GM21423 (cell line): Measurements from ENCODE around the gene SNTA1.
"Not testable (repeated sequence)": the region's sequence is repeated elsewhere in the genome, so short reads cannot be mapped to it uniquely, and the experiment has no call there.

Experiments used
- ATAC-seq: cut with Tn5 transposase; IDR thresholded peaks from one replicate; pipeline ENCODE4 v1.9.1; 2021; ENCODE audit warnings: mild to moderate bottlenecking, moderate library complexity; ENCODE audit not compliant: unreplicated experiment

SNTA1 gene

DNA sequence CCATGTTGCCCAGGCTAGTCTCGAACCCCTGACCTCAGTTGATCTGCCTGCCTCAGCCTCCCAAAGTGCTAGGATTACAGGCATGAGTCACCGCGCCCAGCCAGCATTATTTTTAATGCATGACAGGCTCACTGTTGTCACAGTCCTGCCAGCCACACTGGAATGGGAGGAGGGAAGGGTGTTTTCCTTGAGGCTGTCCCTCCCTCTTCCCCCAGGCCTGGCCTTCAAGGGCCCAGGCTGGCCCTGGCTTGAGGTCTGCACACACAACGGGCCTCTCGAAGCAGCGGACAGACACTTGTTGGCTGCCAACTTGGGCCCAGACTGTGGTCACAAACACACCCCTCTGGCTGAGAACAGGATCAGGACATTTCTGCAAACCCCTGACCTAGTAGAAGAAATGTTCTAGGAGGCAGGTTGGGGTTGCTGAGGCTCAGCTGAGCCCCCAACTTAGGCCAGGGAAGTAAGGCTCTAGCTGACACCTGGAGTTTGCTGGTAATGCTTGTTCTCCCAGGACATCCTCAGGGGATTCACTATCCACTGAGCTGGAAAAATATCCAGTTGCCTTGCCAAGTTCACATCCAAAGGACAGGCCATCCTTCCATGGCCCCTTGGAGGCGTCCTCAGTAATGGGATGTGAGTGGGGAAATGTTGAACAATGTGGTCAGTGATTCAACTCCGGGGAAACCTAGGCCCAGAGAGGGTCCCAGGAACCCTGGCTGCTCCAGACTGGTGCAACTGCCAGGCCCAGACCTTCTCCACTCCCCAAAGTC lies 9.9 kb downstream of the SNTA1 start:
- no peak for ATAC-seq

DNA sequence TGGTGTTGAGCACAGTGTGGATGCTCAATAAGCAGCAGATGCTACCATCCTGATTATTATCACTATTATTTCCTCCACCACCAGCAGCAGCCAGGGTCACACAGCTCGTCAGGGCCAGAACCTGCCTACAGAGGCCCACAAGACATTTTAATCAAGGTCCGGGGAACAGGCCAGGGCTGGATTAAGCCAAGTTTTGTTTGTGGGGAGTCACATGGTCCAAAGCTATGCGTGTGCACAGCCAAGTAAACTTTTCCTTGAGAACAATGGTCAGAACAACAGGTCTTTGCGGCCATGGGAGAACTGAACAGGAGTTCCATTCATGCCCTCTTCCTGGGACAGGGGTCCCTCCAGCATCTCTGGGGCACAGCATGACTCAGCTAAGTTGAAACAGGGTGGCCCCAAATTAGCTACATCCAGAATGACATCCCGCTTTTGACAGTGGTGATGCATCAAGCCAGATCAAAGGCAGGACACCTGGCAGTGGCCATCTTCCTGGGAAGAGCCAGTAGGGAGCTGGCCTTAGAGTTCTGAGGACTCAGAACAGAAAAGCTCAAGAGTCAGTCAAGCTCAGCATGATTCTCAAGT lies 11.7 kb downstream of the SNTA1 start:
- ATAC-seq: no peak

DNA sequence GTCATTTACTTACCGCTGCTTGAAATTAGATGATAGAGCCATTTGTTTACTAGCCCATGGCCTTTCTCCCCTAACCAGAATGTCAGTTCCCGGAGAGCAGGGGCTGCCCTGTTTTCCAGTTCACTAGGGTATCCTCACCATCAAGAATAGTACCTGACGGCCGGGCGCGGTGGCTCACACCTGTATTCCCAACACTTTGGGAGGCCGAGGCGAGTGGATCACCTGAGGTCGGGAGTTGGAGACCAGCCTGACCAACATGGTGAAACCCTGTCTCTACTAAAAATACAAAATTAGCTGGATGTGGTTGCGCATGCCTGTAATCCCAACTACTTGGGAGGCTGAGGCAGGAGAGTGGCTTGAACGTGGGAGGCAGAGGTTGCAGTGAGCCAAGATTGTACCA lies 19.7 kb downstream of the SNTA1 start:
- not testable (repeated sequence) for ATAC-seq

DNA sequence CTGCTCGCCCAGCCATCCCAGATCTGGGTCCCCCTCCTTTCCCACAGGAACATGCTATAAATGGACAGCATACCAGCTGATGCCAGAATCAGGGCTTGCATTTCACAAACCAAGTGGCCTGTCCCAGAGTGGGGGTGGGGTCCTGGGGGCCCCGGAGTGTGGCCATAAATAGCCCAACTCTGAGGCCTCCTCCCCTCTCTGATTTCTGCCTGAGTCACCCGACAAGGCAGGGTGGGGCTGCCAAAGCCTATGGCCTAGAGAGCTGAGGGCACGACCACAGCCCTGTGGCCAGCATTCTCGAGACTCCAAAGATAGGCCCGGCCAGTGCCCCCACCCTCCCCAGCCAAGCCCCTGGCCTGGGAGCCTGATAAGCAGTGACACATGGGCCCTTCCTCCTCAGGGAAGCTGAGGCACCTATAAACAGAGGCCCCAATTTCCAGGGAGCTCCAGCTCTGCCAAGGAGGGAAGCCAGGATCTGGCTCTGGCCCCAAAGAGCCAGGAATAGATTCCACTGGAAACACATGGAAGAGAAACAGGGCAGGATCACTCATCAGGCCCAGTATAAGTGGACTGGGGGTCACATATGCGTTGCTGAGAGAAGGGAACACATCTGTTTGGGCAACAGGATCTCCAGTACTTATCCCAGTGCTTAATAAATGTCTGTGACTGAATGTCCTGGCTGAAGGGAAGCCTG lies 20.3 kb downstream of the SNTA1 start:
- ATAC-seq: no peak

DNA sequence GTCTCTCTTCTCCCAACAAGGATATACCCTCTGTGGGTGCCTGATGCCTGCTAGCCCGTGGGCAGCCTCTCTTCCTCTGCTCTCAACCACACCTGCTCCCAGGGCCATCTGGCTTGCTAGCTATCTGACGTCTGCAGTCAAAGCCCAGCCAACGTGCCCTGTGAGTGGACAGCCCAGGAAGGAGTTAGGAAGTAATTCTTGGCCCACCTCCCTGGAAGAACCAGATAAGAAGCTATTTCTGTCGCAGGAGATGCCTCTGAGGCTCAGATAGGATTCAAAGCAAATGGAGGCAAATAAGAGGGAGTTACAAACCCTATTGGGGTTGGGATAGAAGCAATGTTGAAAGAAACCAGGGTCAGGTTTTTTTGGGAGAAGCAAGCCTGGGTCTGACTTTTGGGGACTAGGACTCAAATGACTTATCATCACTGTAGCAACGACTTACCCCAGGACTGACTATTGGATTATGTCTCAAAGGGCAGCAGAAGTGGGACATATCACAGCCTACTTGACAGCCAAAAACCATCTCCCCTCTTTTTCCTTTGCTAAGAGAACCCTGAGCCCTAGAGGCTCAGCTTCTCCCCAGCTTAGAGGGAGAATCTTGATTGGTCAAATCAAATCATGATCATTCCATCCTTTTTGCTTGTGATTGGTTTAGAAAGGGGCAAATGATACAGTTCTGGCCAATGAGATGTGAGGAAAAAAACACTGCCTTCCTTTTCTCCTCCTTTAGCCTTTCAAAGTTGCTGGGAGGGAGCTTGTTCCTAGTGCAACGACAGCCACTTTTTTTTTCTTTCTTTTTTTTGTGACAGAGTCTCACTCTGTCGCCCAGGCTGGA lies 24.2 kb downstream of the SNTA1 start:
- no peak for ATAC-seq

DNA sequence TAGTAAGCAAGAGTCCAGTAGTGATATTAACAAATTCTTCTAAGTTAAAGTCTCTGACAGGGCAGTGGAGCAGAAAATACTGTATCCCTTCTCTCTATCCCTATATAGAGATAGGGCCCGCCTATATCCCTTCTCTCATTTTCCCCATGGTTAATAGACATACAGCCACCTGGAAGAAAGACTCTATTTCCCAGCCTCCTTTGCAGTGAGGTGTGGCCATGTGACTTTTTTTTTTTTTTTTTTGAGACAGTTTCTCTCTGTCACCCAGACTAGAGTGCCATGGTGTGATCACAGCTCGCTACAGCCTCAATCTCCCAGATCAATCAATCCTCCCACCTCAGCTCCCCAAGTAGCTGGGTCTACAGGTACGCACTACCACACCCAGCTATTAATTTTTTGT lies 25.5 kb downstream of the SNTA1 start:
- ATAC-seq: no peak

DNA sequence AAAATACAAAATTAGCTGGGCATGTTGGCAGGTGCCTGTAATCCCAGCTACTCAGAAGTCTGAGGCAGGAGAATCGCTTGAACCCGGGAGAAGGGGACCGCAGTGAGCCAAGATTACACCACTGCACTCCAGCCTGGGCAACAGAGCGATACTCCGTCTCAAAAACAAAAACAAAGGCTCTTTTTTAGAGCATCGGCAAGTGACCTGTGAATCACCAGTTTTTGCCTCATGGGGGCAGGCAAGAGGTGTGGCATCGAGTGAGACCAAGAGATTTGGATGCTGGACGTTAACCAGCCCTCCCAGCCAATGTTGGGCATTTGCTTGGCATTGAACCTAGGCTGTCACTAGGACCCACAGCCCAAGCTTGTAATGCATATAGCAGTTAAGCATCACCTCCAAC lies 27.6 kb downstream of the SNTA1 start:
- ATAC-seq: no peak

DNA sequence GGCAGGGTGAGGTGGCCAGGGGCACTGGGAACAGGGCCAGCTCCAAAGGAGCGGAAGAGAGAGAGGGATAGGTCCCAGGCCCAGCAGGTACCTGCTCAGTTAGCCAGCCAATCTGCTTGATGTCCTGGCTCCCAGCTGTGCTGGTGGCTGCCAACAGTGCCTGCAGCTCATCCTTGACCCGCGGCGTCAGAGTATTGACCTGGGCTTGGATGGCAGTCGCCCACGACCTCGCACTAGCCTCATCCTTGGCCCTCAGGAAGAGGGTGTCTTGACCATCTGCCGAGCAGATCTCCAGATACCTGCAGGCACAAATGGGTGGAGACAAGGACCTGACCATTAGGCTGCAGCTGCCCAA lies 31.1 kb downstream of the SNTA1 start:
- no peak for ATAC-seq

DNA sequence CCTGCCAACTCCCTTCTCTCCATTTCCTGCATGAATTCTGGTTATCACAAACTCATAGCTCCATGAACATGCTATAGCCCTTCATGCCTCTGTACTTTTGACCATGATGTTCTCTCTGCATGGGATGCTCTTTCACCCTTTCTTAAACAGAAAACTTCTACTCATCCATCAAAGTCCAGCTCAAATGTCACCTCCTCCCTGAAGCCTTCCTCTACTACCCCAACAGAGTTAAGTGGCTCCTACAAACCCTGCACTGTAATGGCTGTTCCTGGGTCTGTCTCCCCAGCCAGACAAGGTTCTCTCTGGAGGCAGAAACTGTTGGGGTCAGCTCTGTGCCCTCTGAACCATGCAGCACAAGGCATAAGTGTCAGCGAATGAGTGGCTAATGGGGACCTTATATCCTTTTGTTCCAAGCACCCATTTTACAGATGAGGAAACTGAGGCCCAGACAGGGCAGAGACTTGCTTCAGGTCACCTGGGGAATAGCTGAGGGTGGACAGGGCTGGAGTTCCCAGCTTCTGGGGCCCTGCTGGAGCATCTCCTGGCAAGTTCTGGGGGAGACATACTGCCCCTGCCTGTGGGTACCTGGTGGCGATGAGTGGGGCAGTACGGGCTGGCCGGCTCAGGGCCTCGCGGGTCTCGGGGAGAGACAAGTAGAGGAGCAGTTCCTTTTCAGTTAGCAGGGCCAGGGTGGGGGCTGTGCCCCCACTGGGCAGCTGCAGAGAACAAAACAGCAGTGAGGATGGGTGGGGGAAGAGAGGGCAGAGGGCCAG lies 31.7 kb downstream of the SNTA1 start:
- ATAC-seq: no peak

DNA sequence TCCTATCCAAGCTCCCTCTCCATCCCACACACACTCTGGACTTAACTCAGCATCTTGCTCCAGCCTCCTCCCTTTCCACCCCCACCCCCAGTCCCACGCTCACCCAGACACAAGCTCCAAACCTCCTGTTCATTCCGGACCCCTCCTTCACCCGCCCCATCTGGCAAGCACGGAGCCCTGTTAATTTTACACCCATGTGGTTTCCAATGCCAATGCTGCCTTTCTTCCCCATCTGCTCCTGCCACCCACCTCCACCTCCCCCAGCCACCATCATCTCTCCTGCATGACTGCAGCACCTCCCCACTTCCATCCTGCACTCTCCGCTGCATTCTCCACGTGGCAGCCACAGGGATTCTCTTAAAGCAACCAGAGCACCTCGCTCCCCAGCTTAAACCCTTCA lies 32.3 kb downstream of the SNTA1 start:
- no peak for ATAC-seq

DNA sequence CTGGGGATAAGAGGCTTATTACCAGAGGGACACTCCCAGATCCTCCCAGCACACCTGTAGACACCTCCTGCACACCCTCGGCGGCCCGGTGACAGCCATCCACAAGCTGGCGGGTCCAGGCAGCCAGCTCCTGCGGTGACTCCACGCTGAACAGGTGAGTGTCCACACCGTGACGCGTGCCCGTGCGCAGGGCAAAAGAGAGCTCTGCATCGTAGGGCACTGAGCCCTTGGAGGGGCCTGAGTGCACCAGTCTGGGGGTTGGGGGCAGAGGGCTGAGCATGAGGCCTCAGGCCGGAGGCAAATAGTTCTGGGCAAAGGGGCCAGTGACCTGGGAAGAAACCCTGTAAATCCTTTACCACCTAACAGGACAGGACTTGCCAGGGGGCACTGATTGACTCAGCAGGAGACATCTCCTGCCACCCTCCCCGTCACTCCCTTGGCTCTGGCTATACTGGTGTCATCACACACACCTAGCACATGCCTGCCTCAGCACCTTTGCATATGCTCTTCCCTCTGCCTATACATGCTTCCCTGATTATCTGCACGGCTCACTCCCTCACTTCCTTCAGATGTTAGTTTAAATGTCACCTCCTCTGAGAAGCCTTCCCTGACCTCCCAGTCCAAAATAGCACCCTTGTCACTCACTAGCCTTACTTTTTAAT lies 33.4 kb downstream of the SNTA1 start:
- ATAC-seq: no peak

DNA sequence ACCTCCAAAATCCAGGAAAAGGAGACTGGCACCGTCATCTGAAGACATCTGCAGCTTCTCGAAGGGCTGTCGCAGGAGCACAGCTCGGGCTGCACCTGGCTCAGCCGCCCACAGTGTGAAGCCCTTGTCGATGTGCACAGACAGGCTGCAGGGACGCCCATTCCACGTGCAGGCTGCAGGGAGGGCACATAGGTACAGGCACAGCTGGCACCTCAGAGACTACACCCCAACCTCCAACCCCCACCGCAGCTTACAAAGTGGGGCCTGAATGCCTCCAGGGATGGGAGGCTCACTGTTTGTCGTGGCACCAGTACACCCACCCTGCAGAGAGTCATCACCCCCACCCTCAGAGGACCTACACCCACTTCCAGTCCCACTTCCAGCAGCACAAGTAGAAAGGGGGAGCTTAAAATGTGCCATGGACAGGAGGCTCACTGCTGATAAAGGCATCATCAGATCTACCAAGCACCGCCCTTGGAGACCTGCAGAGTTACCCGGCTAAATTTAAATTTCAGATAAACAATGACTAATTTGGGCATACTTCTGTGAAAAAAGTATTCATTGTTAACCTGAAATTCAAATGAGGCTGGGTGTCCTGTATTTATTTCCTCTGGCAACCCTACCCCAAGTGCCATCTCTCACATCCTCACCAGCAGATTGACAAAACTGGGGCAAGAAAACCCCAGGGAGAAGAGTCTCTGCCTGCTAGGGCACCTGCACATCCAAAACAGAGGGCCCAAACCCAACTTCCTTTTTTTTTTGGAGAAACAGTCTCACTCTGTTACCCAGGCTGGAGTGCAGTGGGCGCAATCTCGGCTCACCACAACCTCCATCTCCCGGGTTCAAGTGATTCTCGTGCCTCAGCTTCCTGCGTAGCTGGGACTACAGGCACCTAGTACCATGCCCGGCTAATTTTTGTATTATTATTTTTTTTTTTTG lies 34.6 kb downstream of the SNTA1 start:
- peak; percentile 51 for ATAC-seq

DNA sequence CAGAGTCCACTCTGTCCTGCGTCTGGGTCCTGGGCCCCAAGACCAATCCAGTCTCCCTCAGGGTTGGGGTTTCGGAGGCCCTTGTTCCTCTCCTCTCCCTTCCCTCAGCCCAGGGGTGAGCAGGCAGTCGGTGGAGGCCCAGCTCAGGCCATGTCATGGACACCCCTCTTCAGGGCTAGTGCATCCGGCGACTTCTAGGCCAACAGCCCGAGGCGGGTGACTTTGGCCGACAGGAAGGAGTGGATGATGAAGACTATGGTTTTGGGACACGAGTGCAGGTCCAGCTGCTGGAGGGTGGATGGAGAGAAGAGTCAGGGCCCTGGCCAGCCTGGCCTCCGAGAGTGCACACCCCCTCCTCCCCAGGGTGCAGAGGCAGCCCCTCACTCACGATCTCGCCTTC lies 35.2 kb downstream of the SNTA1 start:
- no peak for ATAC-seq

DNA sequence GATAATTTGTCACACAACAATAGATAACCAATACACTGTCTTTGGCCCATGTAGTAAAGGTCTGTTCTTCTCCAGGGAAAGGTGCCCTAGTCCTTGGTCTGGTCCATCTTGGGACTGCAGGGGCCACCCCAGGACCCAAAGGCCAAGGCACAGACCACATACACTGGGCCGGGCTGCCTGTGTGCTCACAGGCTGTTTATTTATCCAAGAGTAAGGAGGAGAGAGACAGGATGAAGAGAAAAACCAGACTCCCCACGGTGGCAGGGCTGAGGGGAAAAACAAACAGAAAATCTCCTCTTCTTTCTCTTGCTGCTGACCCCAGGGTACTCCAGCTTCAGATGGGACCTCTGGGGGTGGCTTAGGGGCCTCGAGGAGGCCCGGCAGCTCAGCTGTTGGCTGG lies 35.8 kb downstream of the SNTA1 start:
- no peak for ATAC-seq

DNA sequence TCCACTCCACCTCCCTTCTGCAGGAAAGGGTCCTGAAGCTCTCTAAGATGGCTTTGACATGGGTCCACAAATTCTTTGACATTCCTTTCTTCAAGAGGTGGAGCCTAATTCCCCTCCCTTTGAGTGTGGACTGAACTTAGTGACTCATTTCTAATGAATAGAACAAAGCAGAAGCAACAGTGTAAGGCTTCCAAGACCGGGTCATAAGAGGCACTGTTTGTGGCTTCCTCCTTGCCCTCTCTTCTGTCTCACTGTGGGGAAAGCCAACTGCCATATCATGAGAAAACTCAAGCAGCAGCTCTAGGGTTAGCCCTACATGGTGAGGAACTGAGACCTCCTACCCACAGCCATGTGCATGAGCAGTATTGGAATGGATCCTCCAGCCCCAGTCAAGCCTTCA lies 36.3 kb downstream of the SNTA1 start:
- no peak for ATAC-seq

DNA sequence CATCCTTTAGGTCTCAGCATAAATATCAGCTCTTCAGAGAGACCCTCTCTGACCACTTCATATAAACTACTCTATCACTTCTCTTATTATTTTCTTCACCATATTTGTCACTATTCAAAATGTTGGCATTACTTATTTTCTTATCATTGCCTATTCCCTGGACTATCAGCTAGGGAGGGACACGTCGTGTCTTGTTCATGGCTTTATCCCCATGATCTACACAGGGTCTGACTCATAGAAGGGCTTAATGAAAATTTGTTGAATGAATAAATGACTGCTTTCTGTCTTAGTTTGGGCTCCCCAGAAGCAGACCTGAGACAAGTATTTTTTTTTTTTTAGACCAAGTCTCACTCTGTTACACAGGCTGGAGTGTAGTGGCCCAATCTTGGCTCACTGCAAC lies 39.3 kb downstream of the SNTA1 start:
- ATAC-seq: no peak

DNA sequence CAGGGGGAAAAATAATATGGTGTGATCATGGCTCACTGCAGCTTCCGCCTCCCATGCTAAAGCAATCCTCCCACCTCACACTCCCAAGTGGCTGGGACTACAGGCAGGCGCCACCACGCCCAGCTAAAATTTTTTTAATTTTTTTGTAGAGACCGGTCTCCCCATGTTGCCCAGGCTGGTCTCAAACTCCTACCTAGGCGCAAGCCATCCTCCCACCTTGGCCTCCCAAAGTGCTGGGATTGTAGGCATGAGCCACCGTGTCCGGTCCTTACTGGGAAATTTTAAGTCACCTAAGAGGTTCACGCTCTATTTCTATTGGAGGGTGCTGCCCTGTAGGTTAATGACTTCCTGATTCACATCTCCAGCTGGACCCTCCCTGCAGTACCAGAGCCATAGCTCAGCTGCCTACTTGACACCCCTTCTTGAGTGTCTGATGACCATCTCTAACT lies 41.6 kb downstream of the SNTA1 start:
- no peak for ATAC-seq

DNA sequence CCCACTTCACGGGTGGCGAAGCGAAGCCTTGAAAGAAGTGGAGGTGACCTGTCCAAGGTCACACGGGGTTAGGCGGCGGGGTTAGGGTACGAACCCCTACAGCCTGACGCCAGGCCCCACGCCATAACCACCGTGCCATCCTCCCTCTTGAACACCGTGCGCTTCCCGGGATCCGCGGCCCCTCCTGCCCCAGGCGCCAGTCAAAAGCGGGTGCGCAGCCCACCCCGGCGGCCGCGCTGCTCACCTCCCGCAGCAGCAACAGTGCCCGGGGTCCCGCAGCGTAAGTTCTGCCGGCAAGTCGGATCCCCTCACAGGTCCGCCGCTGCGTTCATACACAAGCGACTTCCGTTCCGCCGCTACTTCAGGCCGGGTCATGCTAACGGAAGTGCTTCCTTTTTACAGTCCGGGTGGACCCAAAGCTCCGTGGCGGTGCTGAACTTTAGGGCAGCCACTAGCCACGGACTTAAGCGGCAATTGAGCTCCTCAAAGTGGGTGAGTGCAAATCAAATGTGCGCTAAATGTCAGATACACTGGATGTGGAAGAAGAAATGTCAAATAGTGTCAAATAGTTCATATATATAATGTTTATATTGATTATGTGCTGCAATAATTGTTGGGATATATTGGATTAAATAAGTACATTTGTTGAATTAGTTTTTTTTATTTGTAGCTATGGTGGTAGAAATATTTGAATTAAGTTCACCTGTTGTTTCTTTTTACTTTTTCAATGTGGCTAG lies 42.2 kb downstream of the SNTA1 start, which contains the start of gene CDK5RAP1:
Gene CDK5RAP1 (minus strand): TSS at position 336 of the 737 bp plus-strand sequence. CDS start 4,455 bp downstream, outside the sequence.
- peak; percentile 83 for ATAC-seq
